T-helper 2 cell treated with Interferon-gamma antibody and Interleukin-4, amounts not matched to agents 5 μg/mL and 100 μg/mL, for 36 hours (primary cell): ENCODE data around the gene RBM34.

Experiments used
- DNase-seq: peaks from one replicate; pipeline ENCODE4 v3.0.0; 2021; ENCODE audit warnings: low spot score
- H3K27ac Mint-ChIP-seq: one replicate; pipeline ENCODE4 v1.8.0; 2021; ENCODE audit warnings: mild to moderate bottlenecking, mixed read lengths
- H3K27me3 Mint-ChIP-seq: one replicate; pipeline ENCODE4 v1.8.0; 2021; ENCODE audit warnings: low read depth, mixed read lengths
- H3K36me3 Mint-ChIP-seq: one replicate; pipeline ENCODE4 v1.8.0; 2021; ENCODE audit warnings: low read depth, mixed read lengths
- H3K4me1 Mint-ChIP-seq: one replicate; pipeline ENCODE4 v1.8.0; 2021; ENCODE audit warnings: low read depth, mixed read lengths
- H3K4me3 Mint-ChIP-seq: one replicate; pipeline ENCODE4 v1.8.0; 2022; ENCODE audit warnings: mild to moderate bottlenecking, moderate library complexity, mixed read lengths
- H3K9me3 Mint-ChIP-seq: one replicate; pipeline ENCODE4 v1.8.0; 2021; ENCODE audit warnings: mixed read lengths

Gene RBM34

GRCh38 chr1:235113183-235113917, 47.7 kb downstream of the RBM34 start:
- no peak for DNase-seq
- Mint-ChIP-seq H3K36me3 (peaks cover 65% of the 10 kb centered on the region), H3K4me1 (peaks cover 5% of the 10 kb centered on the region), H3K9me3 (no peaks in the 10 kb centered on the region), H3K4me3 (no peak overlapping the region), H3K27me3 (no peaks in the 10 kb centered on the region), H3K27ac (no peak overlapping the region)

- DNase-seq = no peak
- Mint-ChIP-seq H3K4me1 (peaks cover 5% of the 10 kb centered on the region), H3K9me3 (no peaks in the 10 kb centered on the region), H3K27me3 (no peaks in the 10 kb centered on the region), H3K36me3 (peaks cover 60% of the 10 kb centered on the region), H3K4me3 (no peak overlapping the region), H3K27ac (no peak overlapping the region)
Observed at GRCh38 chr1:235112297-235113182, 48.5 kb downstream of the RBM34 start.

GRCh38 chr1:235111107-235111506, 49.9 kb downstream of the RBM34 start:
- no peak overlapping the region for H3K4me3 Mint-ChIP-seq
- peaks cover 68% of the 10 kb centered on the region for H3K36me3 Mint-ChIP-seq
- no peaks in the 10 kb centered on the region for H3K27me3 Mint-ChIP-seq
- no peak for DNase-seq
- H3K27ac Mint-ChIP-seq = no peak overlapping the region
- peaks cover 11% of the 10 kb centered on the region for H3K4me1 Mint-ChIP-seq
- H3K9me3 Mint-ChIP-seq = no peaks in the 10 kb centered on the region

GRCh38 chr1:235108876-235109275, 52.2 kb downstream of the RBM34 start:
- no peaks in the 10 kb centered on the region for H3K9me3 Mint-ChIP-seq

GRCh38 chr1:235108185-235108593, 52.9 kb downstream of the RBM34 start:
- Mint-ChIP-seq H3K27ac (no peak overlapping the region), H3K36me3 (peaks cover 50% of the 10 kb centered on the region), H3K9me3 (no peaks in the 10 kb centered on the region), H3K4me3 (no peak overlapping the region), H3K27me3 (no peaks in the 10 kb centered on the region), H3K4me1 (peaks cover 26% of the 10 kb centered on the region)
- no peak for DNase-seq

More at GRCh38 chr1:235108876-235109275, 52.2 kb downstream of the RBM34 start:
- H3K27ac Mint-ChIP-seq = no peak overlapping the region
- H3K4me3 Mint-ChIP-seq = no peak overlapping the region
- H3K27me3 Mint-ChIP-seq = no peaks in the 10 kb centered on the region
- DNase-seq = no peak
- peaks cover 54% of the 10 kb centered on the region for H3K36me3 Mint-ChIP-seq
- H3K4me1 Mint-ChIP-seq = peaks cover 24% of the 10 kb centered on the region

- no peak for DNase-seq
- peaks cover 28% of the 10 kb centered on the region for H3K4me1 Mint-ChIP-seq
- H3K4me3 Mint-ChIP-seq = no peak overlapping the region
- no peaks in the 10 kb centered on the region for H3K9me3 Mint-ChIP-seq
- peak overlapping the region; percentile 3 for H3K27ac Mint-ChIP-seq
- H3K27me3 Mint-ChIP-seq = no peaks in the 10 kb centered on the region
- H3K36me3 Mint-ChIP-seq = peaks cover 44% of the 10 kb centered on the region
Observed at GRCh38 chr1:235107368-235108184, 53.5 kb downstream of the RBM34 start.

- no peaks in the 10 kb centered on the region for H3K27me3 Mint-ChIP-seq
- no peaks in the 10 kb centered on the region for H3K9me3 Mint-ChIP-seq
- no peak for DNase-seq
- peaks cover 39% of the 10 kb centered on the region for H3K36me3 Mint-ChIP-seq
- H3K4me3 Mint-ChIP-seq = no peak overlapping the region
- peaks cover 30% of the 10 kb centered on the region for H3K4me1 Mint-ChIP-seq
- no peak overlapping the region for H3K27ac Mint-ChIP-seq
Observed at GRCh38 chr1:235106457-235106856, 54.6 kb downstream of the RBM34 start.

GRCh38 chr1:235105051-235106043, 55.7 kb downstream of the RBM34 start:
- Mint-ChIP-seq H3K9me3 (no peaks in the 10 kb centered on the region), H3K4me1 (peaks cover 30% of the 10 kb centered on the region), H3K27me3 (no peaks in the 10 kb centered on the region), H3K36me3 (peaks cover 33% of the 10 kb centered on the region), H3K4me3 (peak overlapping the region; percentile 80), H3K27ac (peak overlapping the region; percentile 86)
- peak; percentile 43 for DNase-seq

GRCh38 chr1:235102993-235103411, 58.0 kb downstream of the RBM34 start:
- no peaks in the 10 kb centered on the region for H3K9me3 Mint-ChIP-seq
- H3K4me1 Mint-ChIP-seq = peaks cover 28% of the 10 kb centered on the region
- H3K4me3 Mint-ChIP-seq = peak overlapping the region; percentile 8
- H3K36me3 Mint-ChIP-seq = peaks cover 12% of the 10 kb centered on the region
- no peaks in the 10 kb centered on the region for H3K27me3 Mint-ChIP-seq
- no peak for DNase-seq
- H3K27ac Mint-ChIP-seq = peak overlapping the region; percentile 23

GRCh38 chr1:235102259-235102582, 58.8 kb downstream of the RBM34 start:
- H3K27ac Mint-ChIP-seq = no peak overlapping the region
- no peaks in the 10 kb centered on the region for H3K9me3 Mint-ChIP-seq
- no peak for DNase-seq
- no peak overlapping the region for H3K4me3 Mint-ChIP-seq
- H3K36me3 Mint-ChIP-seq = peaks cover 9% of the 10 kb centered on the region
- peaks cover 24% of the 10 kb centered on the region for H3K4me1 Mint-ChIP-seq
- no peaks in the 10 kb centered on the region for H3K27me3 Mint-ChIP-seq

GRCh38 chr1:235101558-235102258, 59.3 kb downstream of the RBM34 start:
- Mint-ChIP-seq H3K27ac (no peak overlapping the region), H3K36me3 (peaks cover 4% of the 10 kb centered on the region), H3K4me3 (no peak overlapping the region), H3K4me1 (peaks cover 24% of the 10 kb centered on the region), H3K27me3 (no peaks in the 10 kb centered on the region), H3K9me3 (no peaks in the 10 kb centered on the region)
- no peak for DNase-seq

- no peak overlapping the region for H3K4me3 Mint-ChIP-seq
- H3K9me3 Mint-ChIP-seq = no peaks in the 10 kb centered on the region
- no peaks in the 10 kb centered on the region for H3K27me3 Mint-ChIP-seq
- H3K4me1 Mint-ChIP-seq = peaks cover 24% of the 10 kb centered on the region
- no peak for DNase-seq
- H3K36me3 Mint-ChIP-seq = peaks cover 2% of the 10 kb centered on the region
- H3K27ac Mint-ChIP-seq = no peak overlapping the region
Observed at GRCh38 chr1:235100194-235100772, 60.8 kb downstream of the RBM34 start.
